K562 (cell line): ENCODE measurements around the gene ETNK2. TPM values are rescaled to one million over a fixed set of nuclear protein-coding genes. Genes with fewer than 3 reads are reported as not detected.
A peak's percentile ranks its signal among the peaks of the same experiment; 100 is the strongest.

Source experiments
- ATAC-seq: fragments of 200-7000 bp; cut with Tn5 transposase; 3 replicates; pipeline ENCODE4 v1.9.1; 2020; ENCODE audit warnings: moderate library complexity
- BruUV-seq: library from RNA; stranded (reverse); fragments of 400-500 nt; replicated peaks from 2 replicates; lab custom pipeline; 2021; lab: Mats Ljungman, UMichigan
- CTCF ChIA-PET: fragments of 300-600 bp; formaldehyde crosslinking; extraction: SDS; loops from one replicate; lab custom pipeline; 2021; ENCODE audit warnings: low intra/inter-chr PET ratio; lab: Yijun Ruan, JAX
- POLR2A ChIA-PET: fragments of 300-600, 350-650 bp; sonication (Branson Sonifier 250); formaldehyde crosslinking; extraction: SDS; loops from one replicate; lab custom pipeline; 2021; ENCODE audit warnings: antibody characterized with exemption, inconsistent platforms; lab: Yijun Ruan, JAX
- DNase-seq, 4 experiments: peaks; one replicate each; pipeline versions ENCODE4 v3.0.0 to v3.0.0-alpha.2; 2011 to 2018; ENCODE audit warnings: low spot score in 3 of 4, mixed read lengths in 3 of 4; ENCODE audit errors: extremely low read depth in 1 of 4
- FAIRE-seq: peaks from 2 replicates; lab custom pipeline; 2011; peaks lifted over from hg19 to GRCh38; lab: Jason Lieb, UNC
- H2AFZ ChIP-seq: 2 replicates; pipeline ENCODE4 v1.6.0; 2011; ENCODE audit warnings: low read depth, low read length, control low read depth, inconsistent platforms
- H3K27ac ChIP-seq: fragments of 200-600 bp; 3 replicates; pipeline ENCODE4 v1.8.0; 2011; ENCODE audit warnings: low read depth, mild to moderate bottlenecking, control low read depth, inconsistent platforms, low read length, moderate library complexity, mixed read lengths; ENCODE audit errors: extremely low read depth
- H3K27me3 ChIP-seq, 2 experiments: fragments of 300-600 bp in 1 of 2; 2 replicates in 1 of 2; 3 replicates in 1 of 2; pipeline versions ENCODE4 v1.6.0 to v1.8.0; 2011; ENCODE audit warnings: inconsistent platforms in 2 of 2, low read length in 2 of 2, mild to moderate bottlenecking in 1 of 2, mixed read lengths in 1 of 2, moderate library complexity in 1 of 2; ENCODE audit not compliant: control insufficient read depth in 2 of 2, insufficient read depth in 2 of 2
- H3K36me3 ChIP-seq: fragments of 300-600 bp; 3 replicates; pipeline ENCODE4 v1.8.0; 2011; ENCODE audit warnings: mild to moderate bottlenecking, low read length, inconsistent platforms; ENCODE audit not compliant: control insufficient read depth, insufficient read depth
- H3K4me1 ChIP-seq, 2 experiments: fragments of 200-600 bp in 1 of 2; replicated peaks in 1 of 2; 2 replicates in 1 of 2; 3 replicates in 1 of 2; pipeline versions ENCODE4 v1.5.1 to v1.8.0; 2011; ENCODE audit warnings: inconsistent platforms in 2 of 2, low read length in 2 of 2, mild to moderate bottlenecking in 1 of 2, mixed read lengths in 1 of 2, moderate library complexity in 1 of 2; ENCODE audit not compliant: control insufficient read depth in 2 of 2, insufficient read depth in 2 of 2
- H3K4me2 ChIP-seq: 2 replicates; pipeline ENCODE4 v1.6.1; 2011; ENCODE audit warnings: low read length, control low read depth, inconsistent platforms, mixed read lengths; ENCODE audit not compliant: insufficient read depth
- H3K4me3 ChIP-seq: fragments of 200-600 bp; sonication (generic), shearing (Covaris generic); 2 replicates; pipeline ENCODE4 v1.5.1; 2016; ENCODE audit warnings: control low read depth, inconsistent platforms
- H3K79me2 ChIP-seq: fragments of 200-600 bp; 3 replicates; pipeline ENCODE4 v1.8.0; 2011; ENCODE audit warnings: low read length, inconsistent platforms; ENCODE audit not compliant: control insufficient read depth, insufficient read depth
- H3K9ac ChIP-seq, 2 experiments: 2 replicates each; pipeline versions ENCODE4 v1.6.0 to v1.6.1; 2011; ENCODE audit warnings: low read depth in 2 of 2, low read length in 2 of 2, control low read depth in 1 of 2, inconsistent platforms in 1 of 2, mild to moderate bottlenecking in 1 of 2, mixed read lengths in 1 of 2; ENCODE audit not compliant: insufficient read depth in 1 of 2
- H3K9me1 ChIP-seq: one replicate; pipeline ENCODE4 v1.6.0; 2011; ENCODE audit warnings: inconsistent platforms, mild to moderate bottlenecking, low read length, moderate library complexity; ENCODE audit not compliant: control insufficient read depth, insufficient read depth
- H3K9me3 ChIP-seq: replicated peaks from 2 replicates; pipeline ENCODE4 v1.5.1; 2011; ENCODE audit warnings: low read depth, low read length, inconsistent platforms; ENCODE audit not compliant: control insufficient read depth, insufficient read depth
- H4K20me1 ChIP-seq: replicated peaks from 2 replicates; pipeline ENCODE4 v1.6.1; 2011; ENCODE audit warnings: low read length, inconsistent platforms, mixed read lengths; ENCODE audit not compliant: control insufficient read depth, insufficient read depth
- CBX8 ChIP-seq: fragments of 200-600 bp; sonication (generic); IDR thresholded peaks from 2 replicates; pipeline ENCODE4 v1.6.1; 2012; ENCODE audit warnings: borderline replicate concordance, mixed run types, low read depth, mild to moderate bottlenecking, moderate library complexity, mixed read lengths, low read length, control low read depth, inconsistent platforms; ENCODE audit not compliant: poor library complexity, severe bottlenecking; ENCODE audit errors: extremely low read depth
- FOSL1 ChIP-seq: fragments of 200-800 bp; sonication (Bioruptor generic); conservative IDR thresholded peaks from 2 replicates; pipeline ENCODE4 v1.6.1; 2016; ENCODE audit warnings: missing genetic modification characterization, missing compliant biosample characterization
- GABPB2 ChIP-seq: fragments of 250-450 bp; sonication (Bioruptor Pico); conservative IDR thresholded peaks from 2 replicates; pipeline ENCODE4 v1.5.1; 2021; ENCODE audit warnings: mild to moderate bottlenecking
- NFIC ChIP-seq: fragments of 450-650 bp; IDR thresholded peaks from 2 replicates; pipeline ENCODE4 v1.6.1; 2017; ENCODE audit warnings: mild to moderate bottlenecking, inconsistent platforms
- PML ChIP-seq: IDR thresholded peaks from 2 replicates; pipeline ENCODE4 v1.6.1; 2012; ENCODE audit warnings: low read length, inconsistent platforms
- STAG1 ChIP-seq: sonication (generic); formaldehyde crosslinking; IDR thresholded peaks from 2 replicates; pipeline ENCODE4 v1.5.0; 2020; ENCODE audit warnings: missing genetic modification reagents, borderline replicate concordance
- VEZF1 ChIP-seq: fragments of 200-800 bp; sonication (Bioruptor generic); IDR thresholded peaks from 2 replicates; pipeline ENCODE4 v1.6.1; 2017; ENCODE audit warnings: missing genetic modification characterization, missing compliant biosample characterization
- ZNF324 ChIP-seq: fragments of 250-450 bp; sonication (Bioruptor Pico); IDR thresholded peaks from 2 replicates; pipeline ENCODE4 v1.4.0; 2020; ENCODE audit warnings: mild to moderate bottlenecking
- WGBS: fragments of 100-300 bp; shearing (Covaris generic); methylation state at CpG from one replicate; pipeline ENCODE4 v1.1.6; 2016; ENCODE audit warnings: low coverage, mixed read lengths; ENCODE audit not compliant: insufficient coverage; ENCODE audit errors: missing lambda C conversion rate; 5-methylcytosine and 5-hydroxymethylcytosine counted together
- in situ Hi-C: fragments of 300-500 bp; cut with MboI; formaldehyde crosslinking; loops from 4 replicates; pipeline ENCODE4 v1.15.0; 2018; ENCODE audit warnings: inconsistent platforms, mixed read lengths
- intact Hi-C: fragments of 100-400 bp; cut with micrococcal nuclease; formaldehyde crosslinking; loops from 2 replicates; pipeline ENCODE4 v1.14.2; 2022
- polyA plus RNA-seq, 8 experiments: library from polyadenylated mRNA; depleted of rRNA in 4 of 8; stranded (reverse) in 5 of 8; unstranded in 3 of 8; fragments of >200 nt; fragmentation: Nextera tagmentation in 2 of 8; fragmentation: Illumina TruSeq in 1 of 8; extraction: Ambion mirVana in 2 of 8; extraction: Trizol in 1 of 8; gene quantifications; 2 replicates each; pipeline versions ENCODE4 v1.2.1 to v1.2.3, GENCODE V29; 2011 to 2014; ENCODE audit warnings: inconsistent platforms in 1 of 8, missing spikeins in 1 of 8
- total RNA-seq, 7 experiments: library from RNA; depleted of rRNA in 6 of 7; stranded (reverse); fragments of >200 nt in 6 of 7; fragmentation: Illumina TruSeq in 2 of 7; extraction: Trizol in 2 of 7; gene quantifications; 2 replicates each; pipeline versions ENCODE4 v1.2.1 to v1.2.3, GENCODE V29; 2011 to 2021; ENCODE audit warnings: low replicate concordance in 1 of 7

ETNK2 gene
- total and polyA plus RNA-seq, 9 of the 15 experiments (the other 6 are each of a cell fraction or from before 2014, with no cell fraction given) = 0.03 to 0.38 (median 0.13) TPM; not detected in 4

GRCh38 chr1:204130981-204131892, 20.6 kb downstream of the ETNK2 start:
- Histone ChIP-seq H3K27me3 (peaks cover 17 to 34% of the 10 kb centered on the region in 2 experiments), H3K4me3 (no peak overlapping the region), H2AFZ (no peak overlapping the region)
- no TSS peak for BruUV-seq
- no peak for FAIRE-seq
- in situ Hi-C loops = no loop called here
- CTCF ChIA-PET = interaction anchor here (0.5 to 1.1 kb wide), 3 partner anchors 121 to 270 kb away, joined by 3 to 4 read pairs (median 3); no protein-coding TSS in a partner anchor
- TF ChIP-seq GABPB2 (CRISPR knock-in tag) = no peak
- peak; percentile 74 for TF ChIP-seq NFIC
- TF ChIP-seq VEZF1 (CRISPR knock-in tag) = peak; percentile 44
- peak; percentile 66 for TF ChIP-seq FOSL1 (tag)
- no peak for TF ChIP-seq PML
- no peak for TF ChIP-seq ZNF324 (CRISPR knock-in tag)
- TF ChIP-seq CBX8 = no peak
- 0 out of 2 replicates have a peak, but pooled peaks have one; percentile 23 for TF ChIP-seq STAG1
- TF ChIP-seq, all 486 proteins: peak for 4
- WGBS = 0% methylated on average over 11 of the region's 11 CpGs
- no peak overlapping the region for H3K27ac ChIP-seq
- ATAC-seq = no peak
- H4K20me1 ChIP-seq = no peaks in the 10 kb centered on the region
- no peaks in the 10 kb centered on the region for H3K9me3 ChIP-seq
- peaks cover 0 to 12% of the 10 kb centered on the region in 2 experiments; a peak in 2 of 5 replicates for H3K4me1 ChIP-seq
- H3K36me3 ChIP-seq = no peaks in the 10 kb centered on the region
- no peaks in the 10 kb centered on the region for H3K9me1 ChIP-seq
- DNase-seq = peak in 1 of 4 experiments; percentile 16
- no peak overlapping the region for H3K4me2 ChIP-seq
- peak overlapping the region in 1 of 2 experiments; percentile 29; a peak in 1 of 4 replicates for H3K9ac ChIP-seq
- H3K79me2 ChIP-seq = no peaks in the 10 kb centered on the region
- POLR2A ChIA-PET = interaction anchor here (0.8 to 1.0 kb wide), 2 partner anchors 33 to 258 kb away, joined by 3 to 6 read pairs; no protein-coding TSS in a partner anchor
- intact Hi-C loops = no loop called here
